HG03520 (cell line): ENCODE results near the gene FBP1.

ENCODE experiments used
- ATAC-seq: cut with Tn5 transposase; IDR thresholded peaks from one replicate; pipeline ENCODE4 v1.9.1; 2021; ENCODE audit warnings: mild to moderate bottlenecking, moderate library complexity; ENCODE audit not compliant: unreplicated experiment

FBP1 gene

DNA sequence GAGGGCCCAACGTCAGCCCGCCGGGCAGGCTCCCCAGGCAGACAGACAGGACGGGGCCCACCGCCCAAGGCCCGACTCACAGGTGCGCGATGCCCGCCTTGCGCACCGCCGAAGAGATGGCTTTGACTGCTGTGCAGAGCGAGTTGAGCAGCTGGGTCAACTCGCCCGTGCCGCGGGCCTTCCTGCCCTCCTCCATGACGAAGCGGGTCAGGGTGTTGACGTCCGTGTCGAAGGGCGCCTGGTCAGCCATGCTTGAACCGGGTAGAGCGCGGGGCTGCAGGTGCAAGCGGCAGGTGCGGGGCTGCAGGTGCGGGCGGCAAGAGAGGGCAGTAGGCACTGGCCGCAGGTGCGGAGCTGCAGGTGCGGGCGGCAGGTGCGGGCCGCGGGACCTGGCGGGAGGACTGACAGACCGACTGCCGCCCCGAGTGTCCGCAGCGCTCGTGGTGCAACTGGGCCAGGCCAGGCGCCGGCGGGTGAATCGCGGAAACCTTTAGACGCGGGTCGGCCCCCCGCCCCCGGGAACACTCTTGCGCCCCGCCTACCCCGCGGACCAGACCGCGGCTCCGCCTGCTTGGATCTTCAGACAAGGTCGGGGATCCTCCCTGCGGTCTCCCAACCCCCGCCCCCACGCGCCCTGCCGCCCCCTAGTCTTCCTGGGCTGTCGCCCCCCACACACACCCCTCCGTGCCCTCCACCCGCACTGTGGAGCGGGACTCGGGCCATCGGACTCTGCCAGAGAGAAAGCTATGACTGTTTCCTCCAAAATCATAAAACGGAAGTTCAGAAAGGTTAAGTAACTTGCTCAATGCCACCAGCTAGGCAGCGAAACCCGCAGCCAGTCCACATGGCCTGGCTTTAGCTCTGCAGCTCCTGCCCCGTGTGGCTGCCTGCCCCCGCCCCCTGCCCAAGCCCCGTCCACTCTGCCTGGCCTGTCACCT, at the start of gene FBP1:
Gene FBP1 (minus strand): TSS at position 458 of the 938 bp plus-strand sequence. CDS start 208 bp downstream, at position 250.
- ATAC-seq = no peak

DNA sequence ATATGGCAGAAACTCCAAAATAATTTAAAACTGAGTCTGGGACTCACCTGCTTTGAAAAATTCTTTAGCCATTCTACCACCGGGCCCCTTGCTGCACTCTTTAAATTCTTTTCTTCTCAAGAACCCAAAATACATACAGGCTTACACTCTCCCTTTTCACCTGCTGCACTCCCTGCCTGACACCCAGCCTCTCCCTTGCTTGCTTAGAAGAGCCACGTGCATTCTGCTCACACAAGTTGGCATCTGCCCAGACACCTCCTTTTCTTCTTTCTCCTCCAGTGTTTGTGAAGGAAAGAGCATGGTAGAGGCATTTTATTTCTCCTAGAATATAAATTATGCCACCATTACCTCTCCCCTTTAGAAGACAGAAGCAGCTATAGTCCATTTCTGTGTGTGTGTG, 48.1 kb upstream of the FBP1 start:
- ATAC-seq = no peak

DNA sequence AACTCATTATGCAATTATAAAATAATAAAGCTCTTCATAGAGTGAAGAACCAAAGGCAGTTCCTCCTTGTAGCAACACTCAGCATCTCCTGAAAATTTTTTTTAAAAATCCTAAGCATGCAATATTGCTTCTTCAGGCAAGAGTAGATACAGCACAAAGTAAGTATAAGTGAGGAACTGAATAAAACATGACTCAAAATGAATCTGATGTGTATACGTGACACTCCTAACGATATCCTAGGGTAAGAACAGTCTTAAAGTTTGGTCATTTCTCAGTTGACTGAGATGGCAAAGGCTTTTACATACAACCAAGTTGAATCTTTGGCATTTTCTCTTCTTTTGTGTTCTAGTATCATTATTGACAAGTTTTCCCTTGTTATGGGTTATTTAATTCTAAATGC, 46.0 kb upstream of the FBP1 start:
- no peak for ATAC-seq

DNA sequence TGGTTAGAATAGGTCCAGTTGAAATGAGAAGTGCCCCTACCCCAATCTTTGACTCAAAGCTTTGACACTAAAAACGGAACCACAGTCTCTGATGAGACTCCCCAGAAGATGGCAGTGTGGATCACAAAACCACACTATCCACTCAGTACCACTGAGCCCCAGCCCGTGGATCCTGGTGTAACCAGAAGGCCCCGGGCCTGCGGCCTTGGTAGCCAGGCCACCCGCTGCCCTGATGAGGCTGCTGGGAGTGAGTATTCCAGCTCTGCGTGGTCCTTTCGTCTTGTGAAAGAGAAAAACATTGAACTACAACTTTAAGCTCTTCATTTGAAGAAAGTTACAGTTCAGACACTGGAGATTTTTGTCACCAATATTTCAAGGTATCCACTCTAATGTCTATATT, 42.2 kb upstream of the FBP1 start:
- peak; percentile 51 for ATAC-seq

DNA sequence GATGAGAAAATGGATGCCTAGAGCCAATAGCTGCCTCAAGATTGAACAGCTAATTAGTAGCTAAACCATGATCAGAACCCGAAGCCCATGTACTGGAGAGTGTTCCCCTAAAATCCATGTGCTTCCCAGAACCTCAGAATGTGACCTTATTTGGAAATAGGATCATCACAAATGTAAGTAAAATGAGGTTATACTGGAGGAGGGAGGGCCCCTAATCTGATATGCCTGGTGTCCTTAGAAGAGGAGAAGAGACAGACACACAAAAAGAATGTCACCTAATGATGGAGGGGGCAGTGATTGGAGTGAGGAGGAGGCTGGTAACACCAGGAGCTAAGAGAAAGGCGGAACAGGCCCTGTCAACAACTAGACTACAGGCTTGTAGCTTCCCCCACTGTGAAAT, 41.3 kb upstream of the FBP1 start:
- no peak for ATAC-seq

DNA sequence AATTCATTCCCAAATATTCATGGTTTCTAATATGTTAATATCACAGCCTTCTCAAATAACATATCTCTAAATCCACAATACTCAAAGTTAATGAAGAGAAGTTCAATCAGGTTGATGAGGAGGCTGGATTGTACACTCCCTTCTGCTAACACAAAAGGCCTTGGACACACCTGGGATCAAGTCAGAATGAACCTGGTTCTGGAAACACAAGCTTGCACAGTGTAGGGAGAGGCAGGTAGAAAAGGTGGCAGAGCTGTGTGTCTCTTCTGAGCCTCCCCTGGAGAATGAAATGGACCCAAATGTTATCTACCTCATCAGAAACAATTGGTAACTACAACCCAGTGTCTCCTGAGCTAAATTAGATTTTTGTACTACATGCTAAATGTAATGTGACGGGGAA, 40.7 kb upstream of the FBP1 start:
- no peak for ATAC-seq

DNA sequence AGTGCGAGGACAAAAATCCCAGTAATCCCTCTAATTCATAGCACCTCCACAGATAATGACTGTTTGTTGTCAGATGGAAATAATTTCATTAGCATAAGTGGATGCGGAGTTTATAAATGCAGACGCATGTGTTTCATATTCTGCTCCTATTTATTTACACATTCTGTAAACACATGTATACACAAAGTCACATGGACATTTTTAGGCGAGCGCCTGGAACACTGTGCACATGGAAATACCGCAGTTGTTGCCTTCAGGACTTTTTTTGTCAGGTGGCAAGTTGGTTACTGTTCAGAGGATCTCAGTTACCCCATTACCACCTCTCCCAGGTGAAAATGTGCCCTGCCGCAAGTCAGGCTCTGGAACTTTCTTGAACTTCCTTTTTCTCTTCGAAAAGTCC, 40.3 kb upstream of the FBP1 start:
- no peak for ATAC-seq

DNA sequence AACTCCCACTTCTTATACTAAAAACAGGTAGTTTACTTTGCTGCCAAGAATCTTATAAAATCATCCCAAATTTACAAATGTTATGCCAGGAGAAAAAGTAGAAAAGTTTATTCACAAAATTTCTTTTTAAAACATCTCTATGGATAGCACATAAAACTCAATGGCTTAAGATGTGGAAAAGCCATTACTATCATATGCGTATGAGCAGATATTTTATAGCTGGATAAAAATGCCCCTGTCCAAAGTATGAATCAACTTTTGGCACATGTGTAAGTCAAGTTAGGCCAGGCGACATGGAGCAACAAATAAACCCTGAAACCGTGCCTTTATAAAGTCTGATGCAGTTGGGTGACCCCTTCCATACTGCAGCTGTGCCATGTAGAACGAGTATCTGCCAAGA, 38.6 kb upstream of the FBP1 start:
- no peak for ATAC-seq

DNA sequence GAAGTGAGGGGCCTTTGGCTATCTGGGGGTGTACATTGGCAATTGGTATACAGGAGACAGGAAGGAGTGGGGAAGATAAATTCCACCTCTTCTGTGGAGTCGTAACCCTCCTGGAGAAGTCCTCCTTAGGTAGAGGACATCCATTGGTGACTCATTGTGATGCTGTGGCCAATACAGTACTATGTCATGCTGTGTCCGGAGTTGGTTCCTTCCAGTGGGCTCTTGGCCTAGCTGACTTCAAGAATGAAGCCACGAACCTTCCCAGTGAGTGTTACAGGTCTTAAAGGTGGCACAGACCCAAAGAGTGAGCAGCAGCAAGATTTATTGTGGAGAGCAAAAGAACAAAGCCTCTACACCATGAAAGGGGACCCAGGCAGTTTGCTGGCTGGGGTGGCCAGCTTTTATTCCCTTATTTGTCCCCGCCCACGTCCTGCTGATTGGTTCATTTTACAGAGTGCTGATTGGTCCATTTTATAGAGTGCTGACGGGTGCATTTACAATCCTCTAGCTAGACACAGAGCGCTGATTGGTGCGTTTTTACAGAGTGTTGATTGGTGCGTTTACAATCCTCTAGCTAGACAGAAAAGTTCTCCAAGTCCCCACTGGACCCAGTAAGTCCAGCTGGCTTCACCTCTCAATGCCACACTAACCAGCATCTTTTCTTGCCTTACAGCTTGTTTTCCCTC, 37.3 kb upstream of the FBP1 start:
- no peak for ATAC-seq

DNA sequence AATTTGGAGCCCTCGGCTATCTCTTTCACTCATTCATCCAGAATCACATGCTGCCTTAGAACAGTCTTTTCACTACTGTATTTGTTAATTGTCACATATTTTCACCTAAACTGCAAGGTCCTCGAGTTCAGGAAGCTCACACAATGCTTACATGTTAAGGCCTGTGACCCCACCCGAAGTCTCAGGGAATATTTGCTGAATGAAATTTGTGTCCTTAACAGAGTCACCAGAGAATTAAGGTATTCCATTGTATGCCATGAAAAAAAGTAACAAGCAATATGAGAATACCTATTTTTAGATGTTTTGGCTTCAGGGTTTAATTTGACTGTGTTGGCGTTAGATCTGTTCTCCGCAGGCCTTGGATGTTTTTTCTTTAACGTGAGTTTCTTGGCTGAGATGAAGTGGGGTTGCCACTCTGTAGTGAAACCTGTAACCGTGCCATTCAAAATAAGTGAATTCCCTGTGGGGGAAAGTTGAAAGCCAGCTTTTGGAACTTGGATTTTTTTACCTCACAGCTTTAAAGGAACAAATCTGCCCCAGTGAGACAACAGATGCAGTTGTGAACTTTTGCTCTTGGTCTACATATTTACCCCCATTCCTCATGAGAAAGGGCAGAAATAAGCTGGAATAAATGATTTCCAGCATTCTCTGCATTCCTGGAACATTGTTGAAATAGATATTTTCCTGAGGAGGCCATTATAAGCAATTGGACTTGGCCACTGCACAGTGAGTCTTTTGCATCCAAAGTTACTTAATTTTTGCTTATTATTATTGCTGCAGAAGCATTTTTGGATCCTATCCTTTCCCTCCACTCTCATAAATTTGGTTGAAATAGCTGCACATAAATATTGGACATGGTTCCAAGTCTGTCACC, 35.9 kb upstream of the FBP1 start:
- ATAC-seq = no peak

DNA sequence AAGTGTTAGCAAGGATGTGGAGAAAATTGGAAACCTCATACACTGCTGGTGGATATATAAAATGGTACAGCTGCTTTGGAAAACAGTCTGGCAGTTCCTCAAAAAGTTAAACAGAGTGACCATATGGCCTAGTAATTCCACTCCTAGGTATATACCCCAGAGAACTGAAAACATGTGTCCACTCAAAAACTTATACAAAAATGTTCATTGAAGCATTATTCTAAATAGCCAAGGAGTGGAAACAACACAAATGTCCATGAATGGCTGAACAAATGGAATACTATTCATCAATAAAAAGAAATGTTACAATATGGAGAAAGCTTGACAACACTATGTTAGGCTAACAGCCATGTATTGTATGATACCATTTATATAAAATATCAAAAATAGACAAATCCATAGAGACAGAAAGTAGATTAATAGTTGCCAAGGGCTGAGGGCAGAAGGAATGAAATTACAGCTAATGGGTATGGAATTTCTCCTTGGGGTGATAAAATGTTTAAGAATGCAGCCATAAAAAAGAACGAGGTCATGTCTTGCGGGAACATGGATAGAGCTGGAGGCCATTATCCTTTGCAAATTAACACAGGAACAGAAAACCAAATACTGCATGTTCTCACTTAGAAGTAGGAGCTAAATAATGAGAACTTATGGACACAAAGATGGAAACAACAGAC, 33.6 kb upstream of the FBP1 start:
- no peak for ATAC-seq

DNA sequence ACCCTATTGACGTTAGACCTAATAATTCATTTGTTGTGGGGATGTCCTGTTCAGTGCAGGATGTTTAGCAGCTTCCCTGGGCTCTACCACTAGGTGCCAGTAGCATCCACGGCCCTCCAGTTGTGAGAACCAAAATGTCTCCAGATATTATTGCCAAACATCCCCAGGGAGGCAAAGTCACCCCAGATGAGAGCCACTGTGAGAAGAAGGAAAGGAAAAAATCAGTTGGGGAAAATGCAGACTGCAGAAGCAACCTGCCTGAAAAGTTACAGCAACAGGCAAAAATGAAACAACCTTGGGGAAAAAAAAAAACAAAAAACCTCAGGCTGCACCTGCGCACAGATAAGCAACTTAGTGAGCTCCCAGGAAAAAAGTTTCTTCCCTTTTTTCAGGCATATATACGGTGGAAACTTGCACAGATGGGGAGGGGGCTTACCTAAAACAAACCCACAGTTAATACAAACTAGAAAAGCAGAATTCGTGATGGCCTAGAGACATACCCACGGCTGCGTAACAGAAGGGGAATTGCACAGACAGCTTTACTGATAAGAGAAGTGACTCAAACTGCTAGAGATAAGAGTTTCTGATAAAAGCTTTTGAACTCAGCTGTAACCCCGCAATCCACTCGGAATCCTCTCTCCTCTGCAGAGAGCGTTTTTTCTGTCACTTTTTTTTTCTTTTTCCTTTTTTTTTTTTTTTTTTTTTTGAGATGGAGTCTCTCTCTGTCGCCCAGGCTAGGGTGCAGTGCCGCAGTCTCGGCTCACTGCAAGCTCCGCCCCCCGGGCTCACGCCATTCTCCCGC, 29.8 kb upstream of the FBP1 start:
- ATAC-seq = no peak

DNA sequence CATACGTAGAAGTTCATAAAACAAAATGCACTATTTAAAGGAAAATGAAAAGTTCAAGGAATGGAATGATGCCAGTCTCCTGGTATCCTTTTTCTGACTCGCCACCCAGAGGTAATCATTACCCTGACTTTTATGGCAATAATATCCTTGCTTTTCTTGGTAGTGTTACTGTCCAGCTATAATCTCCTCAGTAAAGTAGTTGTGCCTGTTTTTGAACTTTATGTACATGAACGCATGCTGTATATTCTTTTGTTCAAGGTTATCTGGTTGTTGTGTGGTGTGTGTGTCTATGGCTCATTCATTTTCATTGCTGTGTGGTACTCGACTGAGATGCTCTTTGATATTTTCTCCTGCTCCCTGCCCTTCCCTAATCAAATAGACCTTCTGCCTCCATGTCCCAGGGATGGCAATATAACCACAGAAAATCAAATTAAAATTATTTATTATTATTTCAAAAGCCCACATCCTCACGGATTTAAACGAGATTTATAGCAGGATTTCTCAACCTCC, 29.2 kb upstream of the FBP1 start:
- ATAC-seq = no peak

DNA sequence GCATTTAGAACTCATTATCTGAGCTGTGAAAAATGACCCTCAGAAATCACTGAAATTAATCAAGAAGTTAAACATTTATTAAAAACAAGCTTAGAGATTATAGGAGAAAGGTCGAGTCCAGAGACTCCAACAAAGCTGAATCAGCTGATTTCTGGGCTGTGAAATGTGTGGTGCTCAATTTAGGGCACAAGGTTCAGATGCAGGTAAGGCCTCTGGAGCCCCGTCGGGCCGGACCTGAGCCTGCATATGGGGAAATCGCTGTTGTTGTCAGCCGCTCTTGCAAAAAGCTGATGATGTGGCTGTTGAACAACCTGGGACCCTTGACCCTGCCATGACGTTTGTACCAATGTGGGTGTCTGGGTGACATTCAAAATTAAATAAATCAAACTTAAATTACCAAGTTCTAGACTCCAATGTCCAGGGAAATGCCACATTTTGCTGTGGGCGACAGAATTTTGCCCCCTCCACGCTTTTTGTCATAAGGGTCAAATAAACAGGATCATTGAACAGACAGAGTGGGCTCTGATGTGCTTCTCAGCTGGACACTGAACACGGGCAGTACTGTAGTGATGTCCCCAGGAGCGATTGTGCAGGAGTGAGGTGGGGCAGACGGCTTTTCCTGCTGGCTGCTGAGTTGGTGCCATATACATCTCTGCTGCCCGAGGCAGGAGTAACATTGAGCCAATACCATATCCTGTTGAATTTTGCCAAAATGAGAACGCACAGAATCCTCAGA, 27.2 kb upstream of the FBP1 start:
- ATAC-seq = no peak

DNA sequence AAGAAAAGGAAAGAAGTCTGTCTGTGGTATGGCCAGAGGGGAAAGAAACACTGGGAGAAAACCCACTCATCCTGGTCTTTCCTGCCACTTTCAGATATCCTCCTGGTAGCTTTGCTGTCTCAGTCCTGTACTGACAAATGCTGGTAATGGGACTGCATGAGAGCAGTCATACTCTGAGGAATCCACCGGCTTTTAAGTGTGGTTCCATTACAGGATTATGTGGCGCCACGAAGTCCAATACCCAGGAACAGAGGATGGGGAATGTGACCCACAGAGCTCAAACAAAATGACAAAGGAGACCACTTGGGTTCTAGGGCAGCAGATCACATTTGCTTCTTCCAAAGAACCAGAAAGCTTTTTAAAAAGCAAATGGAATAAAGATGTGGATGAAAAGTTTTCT, 26.3 kb upstream of the FBP1 start:
- ATAC-seq = no peak

DNA sequence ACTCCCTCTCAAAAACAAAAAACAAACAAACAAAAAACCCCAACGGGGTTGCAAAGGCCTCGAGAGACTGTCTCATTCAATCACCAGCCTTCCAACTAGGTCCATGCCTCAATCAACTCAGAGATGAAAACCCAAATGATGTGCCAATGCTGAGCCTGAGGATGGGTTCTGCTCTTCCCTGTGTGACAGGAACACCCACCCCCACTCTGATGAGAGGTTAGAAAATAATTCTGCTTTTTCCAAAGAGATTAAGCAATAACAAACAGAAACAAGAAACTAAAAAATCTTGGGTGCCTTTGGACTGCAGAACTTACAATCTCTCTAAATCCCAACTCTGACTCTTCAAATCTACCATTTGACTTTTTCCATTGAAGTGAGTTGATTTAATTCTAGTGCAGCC, 25.5 kb upstream of the FBP1 start:
- ATAC-seq = no peak

DNA sequence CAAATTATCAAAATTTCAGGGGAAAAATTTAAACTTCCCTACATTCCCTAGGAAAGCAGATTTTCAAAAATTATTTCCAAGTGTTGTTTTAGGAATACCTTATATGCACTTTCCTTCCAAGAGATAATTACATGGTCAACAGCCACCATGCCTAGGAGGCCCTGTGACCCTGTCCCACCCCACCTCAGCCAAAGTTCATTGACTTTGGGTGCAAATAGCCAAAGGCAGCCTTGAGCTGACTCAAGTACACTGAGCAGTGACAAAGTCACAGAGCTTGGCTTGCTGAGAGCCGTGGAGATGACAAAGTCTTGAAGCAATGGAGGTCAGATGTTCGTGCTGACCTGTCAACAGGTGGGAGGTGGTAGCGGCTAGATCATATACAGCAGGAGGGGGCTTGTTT, 24.3 kb upstream of the FBP1 start:
- ATAC-seq = no peak

DNA sequence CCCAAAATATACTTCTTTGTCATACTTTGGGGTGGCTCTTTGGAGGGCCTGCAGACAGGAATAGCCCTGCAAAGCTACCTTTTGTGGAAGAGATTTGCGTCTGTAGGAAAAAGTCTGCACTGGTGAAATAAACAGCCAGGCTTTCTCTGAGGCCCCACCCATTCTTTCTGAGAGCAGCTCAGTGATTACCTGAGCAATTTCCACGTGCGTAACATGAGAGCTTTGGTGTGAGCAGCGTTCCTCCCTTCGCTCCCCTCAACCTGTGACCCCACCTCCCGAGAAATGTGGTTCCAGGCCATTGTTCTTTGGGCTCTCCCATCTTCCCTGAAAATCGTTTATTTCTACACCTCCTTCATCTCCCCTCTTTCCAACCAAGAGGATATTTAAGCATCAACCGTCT, 23.8 kb upstream of the FBP1 start:
- no peak for ATAC-seq
